GM23338 (cell line): ENCODE data around the gene TMSB4X. TPM values are rescaled to one million over a fixed set of nuclear protein-coding genes. Genes with fewer than 3 reads are reported as not detected.
"Not testable (repeated sequence)": the region's sequence is repeated elsewhere in the genome, so short reads cannot be mapped to it uniquely, and the experiment has no call there.

Source experiments
- ATAC-seq: fragments of 200-7000 bp; cut with Tn5 transposase; 3 replicates; pipeline ENCODE4 v1.9.1; 2020
- DNase-seq: peaks from one replicate; pipeline ENCODE4 v3.0.0-alpha.2; 2015; ENCODE audit warnings: low spot score
- H2AFZ ChIP-seq: fragments of 200-600 bp; sonication (generic); 2 replicates; pipeline ENCODE4 v1.8.0; 2016; ENCODE audit warnings: antibody characterized with exemption, mild to moderate bottlenecking, moderate library complexity
- H3F3A ChIP-seq: fragments of 200-600 bp; sonication (generic); replicated peaks from 2 replicates; pipeline ENCODE4 v1.8.0; 2017; ENCODE audit warnings: antibody characterized with exemption, mixed run types, low read depth
- H3K27ac ChIP-seq: fragments of 200-600 bp; sonication (generic); 2 replicates; pipeline ENCODE4 v1.6.1; 2016; ENCODE audit warnings: low read depth
- H3K27me3 ChIP-seq: fragments of 200-600 bp; sonication (generic); 2 replicates; pipeline ENCODE4 v1.8.0; 2016; ENCODE audit warnings: mild to moderate bottlenecking, mixed run types, moderate library complexity; ENCODE audit not compliant: insufficient read depth
- H3K36me3 ChIP-seq: fragments of 200-600 bp; sonication (generic); 2 replicates; pipeline ENCODE4 v1.8.0; 2016; ENCODE audit warnings: mild to moderate bottlenecking; ENCODE audit not compliant: insufficient read depth
- H3K4me1 ChIP-seq: fragments of 200-600 bp; sonication (generic); 2 replicates; pipeline ENCODE4 v1.8.0; 2016; ENCODE audit warnings: mild to moderate bottlenecking, moderate library complexity; ENCODE audit not compliant: insufficient read depth
- H3K4me2 ChIP-seq: fragments of 200-600 bp; sonication (generic); 2 replicates; pipeline ENCODE4 v1.7.1; 2017; ENCODE audit warnings: mixed run types
- H3K4me3 ChIP-seq: fragments of 200-600 bp; sonication (generic); 2 replicates; pipeline ENCODE4 v1.6.1; 2016; ENCODE audit warnings: mixed run types
- H3K79me2 ChIP-seq: fragments of 200-600 bp; sonication (generic); replicated peaks from 2 replicates; pipeline ENCODE4 v1.8.0; 2017; ENCODE audit warnings: mild to moderate bottlenecking; ENCODE audit not compliant: insufficient read depth
- H3K9me2 ChIP-seq: fragments of 200-600 bp; sonication (generic); 2 replicates; pipeline ENCODE4 v1.8.0; 2017; ENCODE audit not compliant: insufficient read depth
- H4K20me1 ChIP-seq: fragments of 200-600 bp; sonication (generic); replicated peaks from 2 replicates; pipeline ENCODE4 v1.8.0; 2017; ENCODE audit warnings: mild to moderate bottlenecking; ENCODE audit not compliant: insufficient read depth
- H3K27ac Mint-ChIP-seq: 2 replicates; pipeline ENCODE4 v1.8.0; 2020; ENCODE audit warnings: inconsistent platforms, mild to moderate bottlenecking, moderate library complexity, mixed read lengths
- H3K27me3 Mint-ChIP-seq: 3 replicates; pipeline ENCODE4 v1.8.0; 2022; ENCODE audit warnings: low read depth, mild to moderate bottlenecking, moderate library complexity, mixed read lengths, inconsistent platforms; ENCODE audit not compliant: insufficient read depth, poor library complexity
- H3K36me3 Mint-ChIP-seq: 3 replicates; pipeline ENCODE4 v1.8.0; 2021; ENCODE audit warnings: low read depth, mild to moderate bottlenecking, inconsistent platforms, moderate library complexity, mixed read lengths
- H3K4me1 Mint-ChIP-seq: 3 replicates; pipeline ENCODE4 v1.8.0; 2020; ENCODE audit warnings: mild to moderate bottlenecking, inconsistent platforms, mixed read lengths
- H3K4me3 Mint-ChIP-seq: 3 replicates; pipeline ENCODE4 v1.8.0; 2021; ENCODE audit warnings: moderate library complexity, mild to moderate bottlenecking, inconsistent platforms, mixed read lengths
- H3K9me3 Mint-ChIP-seq: 3 replicates; pipeline ENCODE4 v1.8.0; 2020; ENCODE audit warnings: moderate library complexity, mild to moderate bottlenecking, inconsistent platforms, mixed read lengths
- CREB1 ChIP-seq: fragments of 250-450 bp; sonication (Bioruptor Pico); IDR thresholded peaks from 2 replicates; pipeline ENCODE4 v1.5.0; 2020; ENCODE audit warnings: low read depth, mild to moderate bottlenecking, moderate library complexity
- CTCF ChIP-seq, 2 experiments: fragments of 200-600 bp in 1 of 2; sonication (generic) in 1 of 2; conservative IDR thresholded peaks; 2 replicates each; pipeline versions ENCODE4 v1.5.1 to v1.6.1; 2016 to 2017; ENCODE audit warnings: antibody characterized with exemption in 2 of 2, low read depth in 2 of 2, mild to moderate bottlenecking in 2 of 2, moderate library complexity in 1 of 2
- ETS1 ChIP-seq: IDR thresholded peaks from 2 replicates; pipeline ENCODE4 v1.6.1; 2016; ENCODE audit warnings: antibody characterized with exemption
- EZH2 ChIP-seq: fragments of 200-600 bp; sonication (generic); IDR thresholded peaks from one replicate; pipeline ENCODE4 v1.8.0; 2017; ENCODE audit warnings: antibody characterized with exemption, mild to moderate bottlenecking, low read depth; ENCODE audit not compliant: unreplicated experiment
- JUNB ChIP-seq: IDR thresholded peaks from one replicate; pipeline ENCODE4 v1.6.1; 2016; ENCODE audit warnings: antibody characterized with exemption; ENCODE audit not compliant: unreplicated experiment
- NANOG ChIP-seq: IDR thresholded peaks from 2 replicates; pipeline ENCODE4 v1.6.1; 2016; ENCODE audit warnings: antibody characterized with exemption, borderline replicate concordance
- REST ChIP-seq: IDR thresholded peaks from one replicate; pipeline ENCODE4 v1.6.1; 2018; ENCODE audit warnings: antibody characterized with exemption; ENCODE audit not compliant: unreplicated experiment
- STAT1 ChIP-seq: IDR thresholded peaks from one replicate; pipeline ENCODE4 v1.6.1; 2016; ENCODE audit warnings: antibody characterized with exemption; ENCODE audit not compliant: unreplicated experiment
- ZNF114 ChIP-seq: fragments of 250-450 bp; sonication (Bioruptor Pico); IDR thresholded peaks from 2 replicates; pipeline ENCODE4 v1.5.0; 2020; ENCODE audit warnings: mild to moderate bottlenecking, moderate library complexity
- polyA plus RNA-seq: library from polyadenylated mRNA; unstranded; fragments of >200 nt; fragmentation: Nextera tagmentation; extraction: Ambion mirVana; gene quantifications from 2 replicates; pipeline ENCODE4 v1.2.1, GENCODE V29; 2016
- total RNA-seq: library from RNA; depleted of rRNA; stranded (reverse); fragments of >200 nt; shearing (Covaris generic); gene quantifications from 2 replicates; pipeline ENCODE4 v1.2.3, GENCODE V29; 2014

TMSB4X gene
- total and polyA plus RNA-seq, 2 experiments from 2014 or later, result 999 to 6,191 TPM

GRCh38 chrX:12962041-12962504 lies 12.8 kb upstream of the TMSB4X start (continued):
- no peak for TF ChIP-seq STAT1
- no peak for TF ChIP-seq CREB1 (CRISPR knock-in tag)
- no peak for TF ChIP-seq CTCF (conservative IDR thresholded peaks at IDR 0.05; ENCODE audit: low read depth in 2 of 2)
- TF ChIP-seq ETS1, result no peak
- TF ChIP-seq EZH2, result no peak
- TF ChIP-seq ZNF114 (CRISPR knock-in tag), result no peak
- TF ChIP-seq REST, result no peak
- no peak for TF ChIP-seq JUNB
- TF ChIP-seq NANOG, result no peak

GRCh38 chrX:12963210-12963850 lies 11.6 kb upstream of the TMSB4X start:
- H3K4me1 Mint-ChIP-seq, DNase-seq, H3K79me2 ChIP-seq, H3K36me3 ChIP-seq, H3F3A ChIP-seq, H3K4me2 ChIP-seq, H3K4me1 ChIP-seq, H4K20me1 ChIP-seq, ATAC-seq, H3K9me2 ChIP-seq, H3K27me3 Mint-ChIP-seq, H2AFZ ChIP-seq, H3K27ac ChIP-seq, H3K27me3 ChIP-seq, H3K4me3 ChIP-seq, H3K4me3 Mint-ChIP-seq, H3K27ac Mint-ChIP-seq: not testable (repeated sequence)
- Mint-ChIP-seq H3K9me3 (peaks cover 35% of the 10 kb centered on the region), H3K36me3 (peaks cover 33% of the 10 kb centered on the region; the same call in 2 of the 3 replicates)
